Measurements from ENCODE around the gene HS3ST5. TPM values are rescaled to one million over a fixed set of nuclear protein-coding genes. Genes with fewer than 3 reads are reported as not detected.

HS3ST5 gene
- total and polyA plus RNA-seq, 2 donors (not counting 3 experiments of a cell fraction or from before 2014, with no cell fraction given) = not detected

DNA sequence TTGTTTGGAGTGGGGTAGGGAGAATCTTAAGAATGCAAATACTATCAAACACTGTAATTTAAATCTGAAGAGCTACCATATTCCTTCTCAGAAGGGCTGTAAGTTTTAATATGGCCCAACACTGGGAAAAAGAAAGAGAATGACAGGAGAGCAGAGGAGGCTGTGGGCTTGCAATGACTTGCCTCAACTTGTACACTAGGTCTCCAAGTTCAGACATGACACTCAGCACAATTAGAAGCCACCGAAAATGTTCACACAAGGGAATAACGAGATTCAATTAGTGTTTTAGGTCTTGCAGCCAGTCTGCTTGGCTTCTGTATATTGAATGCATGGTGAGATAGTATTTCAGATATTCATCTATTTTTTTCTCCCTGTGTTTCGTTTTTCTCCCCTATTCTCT lies 89.4 kb downstream of the HS3ST5 start:
- TF ChIP-seq POLR2AphosphoS5 (IDR thresholded peaks at IDR 0.05; ENCODE audit: insufficient read depth, low read depth, low read length) = no peak
- TF ChIP-seq, protein P1, sequence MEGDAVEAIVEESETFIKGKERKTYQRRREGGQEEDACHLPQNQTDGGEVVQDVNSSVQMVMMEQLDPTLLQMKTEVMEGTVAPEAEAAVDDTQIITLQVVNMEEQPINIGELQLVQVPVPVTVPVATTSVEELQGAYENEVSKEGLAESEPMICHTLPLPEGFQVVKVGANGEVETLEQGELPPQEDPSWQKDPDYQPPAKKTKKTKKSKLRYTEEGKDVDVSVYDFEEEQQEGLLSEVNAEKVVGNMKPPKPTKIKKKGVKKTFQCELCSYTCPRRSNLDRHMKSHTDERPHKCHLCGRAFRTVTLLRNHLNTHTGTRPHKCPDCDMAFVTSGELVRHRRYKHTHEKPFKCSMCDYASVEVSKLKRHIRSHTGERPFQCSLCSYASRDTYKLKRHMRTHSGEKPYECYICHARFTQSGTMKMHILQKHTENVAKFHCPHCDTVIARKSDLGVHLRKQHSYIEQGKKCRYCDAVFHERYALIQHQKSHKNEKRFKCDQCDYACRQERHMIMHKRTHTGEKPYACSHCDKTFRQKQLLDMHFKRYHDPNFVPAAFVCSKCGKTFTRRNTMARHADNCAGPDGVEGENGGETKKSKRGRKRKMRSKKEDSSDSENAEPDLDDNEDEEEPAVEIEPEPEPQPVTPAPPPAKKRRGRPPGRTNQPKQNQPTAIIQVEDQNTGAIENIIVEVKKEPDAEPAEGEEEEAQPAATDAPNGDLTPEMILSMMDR (IDR thresholded peaks at IDR 0.05; ENCODE audit: extremely low read depth in 1 of 2, insufficient read depth in 1 of 2, low read depth in 1 of 2, low read length in 2 of 2) = no peak
- TF ChIP-seq GATA2 (IDR thresholded peaks at IDR 0.05; ENCODE audit: insufficient read depth, insufficient read length, low read depth, low read length) = no peak
- TF ChIP-seq POLR2A (IDR thresholded peaks at IDR 0.05; ENCODE audit: low read depth, low read length) = no peak
- TF ChIP-seq EZH2 (IDR thresholded peaks at IDR 0.05; ENCODE audit: borderline replicate concordance, low read depth, low read length, severe bottlenecking) = no peak
- no peak for TF ChIP-seq JUN (IDR thresholded peaks at IDR 0.05; ENCODE audit: borderline replicate concordance, insufficient read depth, insufficient read length, low read depth)
- TF ChIP-seq, protein P2, sequence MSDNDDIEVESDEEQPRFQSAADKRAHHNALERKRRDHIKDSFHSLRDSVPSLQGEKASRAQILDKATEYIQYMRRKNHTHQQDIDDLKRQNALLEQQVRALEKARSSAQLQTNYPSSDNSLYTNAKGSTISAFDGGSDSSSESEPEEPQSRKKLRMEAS (IDR thresholded peaks at IDR 0.05; ENCODE audit: insufficient read depth, insufficient read length) = no peak
- TF ChIP-seq FOS (IDR thresholded peaks at IDR 0.05; ENCODE audit: borderline replicate concordance, insufficient read depth, low read length) = no peak
- TF ChIP-seq MYC (IDR thresholded peaks at IDR 0.05; ENCODE audit: low read depth, low read length) = no peak
- CTCF ChIA-PET = no interaction called here
- Histone ChIP-seq H3K27ac (ENCODE audit: insufficient read depth, low read depth, low read length) (no peak overlapping the region), H3K36me3 (ENCODE audit: control insufficient read depth in 2 of 2, extremely low read depth in 1 of 2, insufficient read depth in 2 of 2, low read length in 2 of 2) (no peaks in the 10 kb centered on the region), H3K79me2 (ENCODE audit: control insufficient read depth, insufficient read depth, low read length) (no peaks in the 10 kb centered on the region), H3K4me2 (ENCODE audit: insufficient read depth, low read length) (no peak overlapping the region), H3K9ac (replicated peaks; ENCODE audit: extremely low read depth, insufficient read depth, low read length) (no peak overlapping the region), H2AFZ (ENCODE audit: low read depth, low read length) (no peak overlapping the region), H3K4me1 (ENCODE audit: control insufficient read depth, extremely low read depth, insufficient read depth, low read length) (no peaks in the 10 kb centered on the region), H3K4me3 (replicated peaks in 1 of 3; ENCODE audit: insufficient read depth in 1 of 3, low read depth in 1 of 3, low read length in 3 of 3) (no peak overlapping the region), H3K9me3 (replicated peaks; ENCODE audit: control insufficient read depth, insufficient read depth, low read length) (no peaks in the 10 kb centered on the region), H3K9me1 (replicated peaks; ENCODE audit: control insufficient read depth, extremely low read depth, insufficient read depth, low read length) (no peaks in the 10 kb centered on the region), H4K20me1 (replicated peaks; ENCODE audit: control insufficient read depth, extremely low read depth, insufficient read depth, low read length) (no peaks in the 10 kb centered on the region), H3K27me3 (ENCODE audit: control insufficient read depth in 2 of 2, insufficient read depth in 2 of 2, low read length in 2 of 2) (no peaks in the 10 kb centered on the region)
- POLR2A ChIA-PET = no interaction called here
- BruUV-seq (replicated peaks) = no TSS peak
- FAIRE-seq (no peak), DNase-seq (ENCODE audit: low read depth, low spot score) (no peak)
- dilution Hi-C loops (cut with MboI; ENCODE audit: extremely low pct_ligation_motif_present, low sequenced_read_pairs) = no loop called here
- intact Hi-C loops (cut with micrococcal nuclease) = no loop called here
